Tibial nerve (tissue), 4 donors: ENCODE measurements around the gene ZNF787. TPM values are rescaled to one million over a fixed set of nuclear protein-coding genes. Genes with fewer than 3 reads are reported as not detected.

Experiments used
- DNase-seq, 2 donors: peaks; one replicate each; pipeline ENCODE4 v3.0.0-alpha.2; 2019; ENCODE audit warnings: low spot score in 2 of 2
- H3K27ac ChIP-seq, 4 donors: fragments of 200-600 bp; sonication (generic) in 3 of 4; one replicate each; pipeline ENCODE4 v1.5.1; 2017 to 2019; ENCODE audit warnings: mild to moderate bottlenecking in 1 of 4
- H3K27me3 ChIP-seq, 2 donors: fragments of 200-600 bp; sonication (generic) in 1 of 2; one replicate each; pipeline versions ENCODE4 v1.5.1 to v1.6.0; 2017 to 2019
- H3K36me3 ChIP-seq, 3 donors: fragments of 200-600 bp; sonication (generic); one replicate each; pipeline ENCODE4 v1.5.1; 2018 to 2019
- H3K4me1 ChIP-seq, 4 donors: fragments of 200-600 bp; sonication (generic) in 3 of 4; one replicate each; pipeline ENCODE4 v1.5.1; 2017 to 2019
- H3K4me3 ChIP-seq, 4 donors: fragments of 200-600 bp; sonication (generic) in 3 of 4; one replicate each; pipeline ENCODE4 v1.5.1; 2017 to 2019; ENCODE audit warnings: mild to moderate bottlenecking in 1 of 4, moderate library complexity in 1 of 4
- H3K9me3 ChIP-seq, 4 donors: fragments of 200-600 bp; sonication (generic) in 3 of 4; one replicate each; pipeline ENCODE4 v1.5.1; 2017 to 2019
- EP300 ChIP-seq, 2 donors: sonication (generic); formaldehyde crosslinking; IDR thresholded peaks; one replicate each; pipeline ENCODE4 v1.6.1; 2017; ENCODE audit warnings: antibody characterized with exemption in 2 of 2, mild to moderate bottlenecking in 1 of 2
- POLR2A ChIP-seq, 2 donors: fragments of 450-650 bp; IDR thresholded peaks; one replicate each; pipeline ENCODE4 v1.6.1; 2017; ENCODE audit warnings: antibody characterized with exemption in 2 of 2, mild to moderate bottlenecking in 2 of 2, moderate library complexity in 2 of 2
- WGBS, 2 donors: methylation state at CpG; one replicate each; pipeline ENCODE4 v1.1.5; 2018; 5-methylcytosine and 5-hydroxymethylcytosine counted together
- total RNA-seq, 4 donors: library from RNA; depleted of rRNA; stranded (reverse); fragments of >200 nt; gene quantifications; one replicate each; pipeline ENCODE4 v1.1.0, GENCODE V29; 2016
- TF ChIP-seq, protein P1 (sequence below), 5 experiments: fragments of 200-600 bp in 3 of 5; fragments of 450-650 bp in 2 of 5; sonication (generic) in 3 of 5; IDR thresholded peaks; one replicate each; pipeline ENCODE4 v1.5.1; 2016 to 2019; ENCODE audit warnings: antibody characterized with exemption in 5 of 5, mild to moderate bottlenecking in 3 of 5, moderate library complexity in 2 of 5

The ZNF787 gene
- total RNA-seq, 4 donors from 2014 or later: 13.6 to 21.6 (median 18.5) TPM

DNA sequence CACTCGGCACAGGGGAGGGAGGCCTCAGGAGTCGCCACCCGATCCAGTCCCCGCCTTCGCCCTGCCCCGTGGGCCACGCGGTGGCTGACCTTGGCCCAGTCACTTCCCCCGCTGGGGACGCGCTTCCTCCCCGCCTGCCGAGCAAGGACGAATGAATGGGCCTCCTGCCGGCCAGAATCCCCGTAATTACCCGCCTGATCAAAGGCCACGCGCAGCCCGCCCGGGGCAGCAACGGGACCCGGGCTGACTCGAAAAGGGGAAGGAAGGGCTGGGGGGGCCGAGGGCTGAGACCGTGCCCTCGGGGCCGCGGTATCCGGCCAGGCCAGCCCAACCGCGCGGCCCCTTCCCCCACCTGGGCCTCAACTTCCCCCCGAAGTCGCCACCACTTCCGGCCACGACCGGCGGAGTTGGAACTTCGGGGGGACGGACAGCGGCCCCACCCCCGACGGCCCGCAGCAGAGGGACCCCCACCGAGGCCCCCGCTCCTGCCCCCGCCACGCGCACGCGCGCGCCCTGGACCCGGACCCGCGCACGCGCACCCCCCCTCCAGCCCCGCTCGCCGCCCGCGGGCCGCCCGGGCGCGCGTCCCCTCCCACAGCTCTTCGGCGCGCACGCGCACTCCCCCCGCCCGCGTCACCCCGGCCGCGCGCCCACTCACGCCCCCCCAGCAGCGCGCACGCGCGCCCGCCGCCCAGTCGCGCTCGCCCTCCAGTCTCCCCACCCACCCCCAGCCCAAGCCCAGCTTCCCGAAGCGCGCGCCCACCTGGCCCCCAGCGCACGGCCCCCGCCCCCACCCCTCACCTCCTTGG lies 520 bp downstream of the ZNF787 start:
- Histone ChIP-seq H3K27me3 (no peaks in the 10 kb centered on the region), H3K4me3 (peak overlapping the region; percentile 53 to 83 (median 76)), H3K27ac (peak overlapping the region; percentile 77 to 99 (median 94)), H3K9me3 (no peaks in the 10 kb centered on the region), H3K36me3 (peaks cover 0 to 15% (median 0%) of the 10 kb centered on the region in 3 donors), H3K4me1 (peaks cover 0 to 53% (median 24%) of the 10 kb centered on the region in 4 donors)
- peak; percentile 28 to 37 for DNase-seq
- TF ChIP-seq EP300 (IDR thresholded peaks at IDR 0.05): peak in 1 of 2 donors; percentile 59
- TF ChIP-seq, protein P1, sequence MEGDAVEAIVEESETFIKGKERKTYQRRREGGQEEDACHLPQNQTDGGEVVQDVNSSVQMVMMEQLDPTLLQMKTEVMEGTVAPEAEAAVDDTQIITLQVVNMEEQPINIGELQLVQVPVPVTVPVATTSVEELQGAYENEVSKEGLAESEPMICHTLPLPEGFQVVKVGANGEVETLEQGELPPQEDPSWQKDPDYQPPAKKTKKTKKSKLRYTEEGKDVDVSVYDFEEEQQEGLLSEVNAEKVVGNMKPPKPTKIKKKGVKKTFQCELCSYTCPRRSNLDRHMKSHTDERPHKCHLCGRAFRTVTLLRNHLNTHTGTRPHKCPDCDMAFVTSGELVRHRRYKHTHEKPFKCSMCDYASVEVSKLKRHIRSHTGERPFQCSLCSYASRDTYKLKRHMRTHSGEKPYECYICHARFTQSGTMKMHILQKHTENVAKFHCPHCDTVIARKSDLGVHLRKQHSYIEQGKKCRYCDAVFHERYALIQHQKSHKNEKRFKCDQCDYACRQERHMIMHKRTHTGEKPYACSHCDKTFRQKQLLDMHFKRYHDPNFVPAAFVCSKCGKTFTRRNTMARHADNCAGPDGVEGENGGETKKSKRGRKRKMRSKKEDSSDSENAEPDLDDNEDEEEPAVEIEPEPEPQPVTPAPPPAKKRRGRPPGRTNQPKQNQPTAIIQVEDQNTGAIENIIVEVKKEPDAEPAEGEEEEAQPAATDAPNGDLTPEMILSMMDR (IDR thresholded peaks at IDR 0.05): peak in 2 of 5 experiments; percentile 38 to 41
- no peak for TF ChIP-seq POLR2A (IDR thresholded peaks at IDR 0.05)
- 0% methylated on average over 4 to 48 of the region's 99 CpGs for WGBS, 2 donors

DNA sequence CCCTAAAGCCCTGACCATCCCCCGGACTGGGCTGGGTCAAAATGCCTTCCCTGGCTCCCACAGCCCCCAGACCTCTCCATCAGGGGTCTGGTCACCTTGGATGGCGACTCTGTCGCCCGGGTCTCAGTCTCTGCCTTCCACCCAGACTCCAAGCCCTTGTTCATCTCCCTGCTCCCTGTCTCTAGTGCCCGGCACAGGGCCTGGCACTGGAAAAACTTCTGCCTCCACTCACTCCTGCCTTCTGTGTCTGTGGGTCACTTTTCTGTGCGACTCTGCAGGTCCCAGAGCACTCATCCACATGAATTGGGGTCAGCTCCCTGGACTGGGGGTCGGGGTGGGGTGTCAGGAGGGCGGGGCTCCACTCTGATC lies 1.1 kb downstream of the ZNF787 start:
- TF ChIP-seq EP300 (IDR thresholded peaks at IDR 0.05): no peak
- no peak for TF ChIP-seq POLR2A (IDR thresholded peaks at IDR 0.05)
- TF ChIP-seq, protein P1 (IDR thresholded peaks at IDR 0.05): no peak
- 13 to 18% methylated on average over 4 to 6 of the region's 8 CpGs for whole genome bisulfite sequencing, 2 donors
- Histone ChIP-seq H3K4me1 (peaks cover 0 to 57% (median 24%) of the 10 kb centered on the region in 4 donors), H3K9me3 (no peaks in the 10 kb centered on the region), H3K4me3 (peak overlapping the region; percentile 53 to 83 (median 76)), H3K36me3 (peaks cover 0 to 16% (median 0%) of the 10 kb centered on the region in 3 donors), H3K27ac (peak overlapping the region; percentile 77 to 99 (median 94)), H3K27me3 (no peaks in the 10 kb centered on the region)
- DNase-seq: no peak

DNA sequence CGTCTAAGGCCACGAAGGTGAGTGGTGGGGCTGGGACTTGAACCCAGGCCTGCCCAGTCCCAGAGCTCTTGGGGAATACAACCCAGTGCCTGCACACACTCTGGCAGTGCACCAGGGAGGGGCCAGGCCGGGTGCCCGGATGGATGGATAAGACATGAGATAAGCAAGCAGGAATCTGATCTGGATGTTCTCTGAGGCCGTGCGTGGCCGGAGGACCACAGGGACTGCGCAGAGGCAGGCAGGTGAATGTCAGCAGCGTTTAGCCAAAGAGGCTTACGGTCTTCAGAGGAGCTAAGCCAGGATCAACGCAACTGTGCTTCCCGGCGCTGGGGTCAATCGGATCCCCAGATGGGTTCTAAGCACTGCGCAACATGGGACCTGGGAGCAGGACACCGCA lies 1.5 kb downstream of the ZNF787 start:
- H3K4me1 ChIP-seq: peaks cover 0 to 61% (median 25%) of the 10 kb centered on the region in 4 donors
- H3K9me3 ChIP-seq: no peaks in the 10 kb centered on the region
- peak overlapping the region; percentile 53 to 83 (median 76) for H3K4me3 ChIP-seq
- WGBS, 2 donors: 15 to 22% methylated on average over 14 to 16 of the region's 16 CpGs
- TF ChIP-seq POLR2A (IDR thresholded peaks at IDR 0.05): no peak
- no peak for TF ChIP-seq EP300 (IDR thresholded peaks at IDR 0.05)
- TF ChIP-seq, protein P1 (IDR thresholded peaks at IDR 0.05): no peak
- peaks cover 0 to 18% (median 0%) of the 10 kb centered on the region in 3 donors for H3K36me3 ChIP-seq
- DNase-seq: no peak
- H3K27ac ChIP-seq: peak overlapping the region; percentile 77 to 99 (median 94)
- no peaks in the 10 kb centered on the region for H3K27me3 ChIP-seq

DNA sequence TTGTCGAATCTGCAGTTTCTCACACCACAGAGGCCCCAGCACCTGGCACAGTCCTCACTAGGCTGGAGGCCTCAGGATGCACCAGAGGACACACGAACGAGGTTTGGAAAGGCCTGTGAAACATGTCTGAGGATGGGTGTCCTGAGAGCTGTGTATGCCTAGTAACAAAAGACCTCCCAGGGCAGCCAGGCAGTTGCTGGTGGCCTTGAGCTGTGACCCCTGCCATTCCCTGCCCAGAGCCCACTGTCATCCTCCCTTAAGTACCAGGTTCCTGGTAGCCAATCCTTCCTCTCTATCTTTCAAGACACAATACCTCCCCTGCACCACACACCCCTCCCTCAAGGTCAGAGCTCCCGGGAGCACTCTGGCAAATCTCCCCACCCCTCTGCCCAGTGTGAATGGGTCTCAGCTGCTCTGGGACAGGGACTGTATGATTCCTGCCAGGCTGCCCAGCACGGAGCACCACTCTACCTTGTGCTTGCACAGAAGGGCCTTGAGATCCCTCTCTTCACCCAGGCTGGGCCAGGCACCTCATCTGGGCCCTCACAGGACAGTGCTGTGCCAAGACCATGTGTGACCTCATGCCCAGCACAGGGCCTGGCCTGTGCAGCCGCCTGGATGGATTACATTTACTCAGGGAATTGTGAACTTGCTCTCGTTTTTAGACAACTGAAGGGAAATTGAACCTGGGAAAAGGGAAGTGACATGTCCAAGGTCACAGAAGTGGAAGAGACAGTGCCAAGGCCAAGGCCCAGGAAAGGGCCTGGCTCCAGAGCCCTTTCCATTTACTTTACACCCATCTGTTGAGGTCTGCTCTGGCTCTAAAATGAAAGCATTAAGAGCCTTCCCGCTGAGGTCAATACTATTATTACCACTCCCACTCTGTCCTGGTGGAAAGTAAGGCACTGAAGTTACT lies 2.2 kb downstream of the ZNF787 start:
- H3K4me3 ChIP-seq: peak overlapping the region in 3 of 4 donors; percentile 74 to 83 (median 77)
- peaks cover 0 to 68% (median 28%) of the 10 kb centered on the region in 4 donors for H3K4me1 ChIP-seq
- H3K9me3 ChIP-seq: no peaks in the 10 kb centered on the region
- no peak for DNase-seq
- TF ChIP-seq POLR2A (IDR thresholded peaks at IDR 0.05): no peak
- no peak for TF ChIP-seq EP300 (IDR thresholded peaks at IDR 0.05)
- TF ChIP-seq, protein P1 (IDR thresholded peaks at IDR 0.05): no peak
- peaks cover 0 to 18% (median 0%) of the 10 kb centered on the region in 3 donors for H3K36me3 ChIP-seq
- peak overlapping the region; percentile 77 to 99 (median 94) for H3K27ac ChIP-seq
- WGBS, 2 donors: 37 to 39% methylated on average over 8 of the region's 8 CpGs
- no peaks in the 10 kb centered on the region for H3K27me3 ChIP-seq
